SK-N-SH treated with all-trans-retinoic acid at 6 μM for 48 hours (cell line): ENCODE measurements around the gene RAB3B.
A peak's percentile ranks its signal among the peaks of the same experiment; 100 is the strongest.

Experiments
- ATAC-seq: fragments of 200-7000 bp; cut with Tn5 transposase; 3 replicates; pipeline ENCODE4 v1.9.1; 2020; ENCODE audit warnings: mild to moderate bottlenecking, moderate library complexity
- ARNTL ChIP-seq: fragments of 450-650 bp; formaldehyde crosslinking; IDR thresholded peaks from 2 replicates; pipeline ENCODE4 v1.5.0; 2020; ENCODE audit warnings: low read depth, mild to moderate bottlenecking, moderate library complexity, borderline replicate concordance
- BACH2 ChIP-seq: fragments of 250-450 bp; sonication (Bioruptor Pico); IDR thresholded peaks from 2 replicates; pipeline ENCODE4 v1.9.0; 2021; ENCODE audit warnings: mild to moderate bottlenecking, borderline replicate concordance
- CREB5 ChIP-seq: fragments of 250-450 bp; sonication (Bioruptor Pico); IDR thresholded peaks from 2 replicates; pipeline ENCODE4 v1.5.1; 2020; ENCODE audit warnings: low read depth, mild to moderate bottlenecking, moderate library complexity
- CSDC2 ChIP-seq: fragments of 250-450 bp; sonication (Bioruptor Pico); IDR thresholded peaks from 2 replicates; pipeline ENCODE4 v1.5.0; 2020; ENCODE audit warnings: mild to moderate bottlenecking, moderate library complexity
- CSRNP3 ChIP-seq: fragments of 250-450 bp; sonication (Bioruptor Pico); IDR thresholded peaks from 2 replicates; pipeline ENCODE4 v1.5.1; 2021; ENCODE audit warnings: mild to moderate bottlenecking, moderate library complexity
- ESRRG ChIP-seq: fragments of 250-450 bp; sonication (Bioruptor Pico); IDR thresholded peaks from 2 replicates; pipeline ENCODE4 v1.6.1; 2021; ENCODE audit warnings: mild to moderate bottlenecking
- GLIS3 ChIP-seq: fragments of 250-450 bp; sonication (Bioruptor Pico); IDR thresholded peaks from 2 replicates; pipeline ENCODE4 v1.5.0; 2020; ENCODE audit warnings: mild to moderate bottlenecking, moderate library complexity
- ISL1 ChIP-seq: fragments of 250-450 bp; sonication (Bioruptor Pico); IDR thresholded peaks from 2 replicates; pipeline ENCODE4 v2.1.2; 2022; ENCODE audit warnings: mild to moderate bottlenecking, moderate library complexity
- OSR1 ChIP-seq: fragments of 250-450 bp; sonication (Bioruptor Pico); IDR thresholded peaks from 2 replicates; pipeline ENCODE4 v1.8.0; 2022; ENCODE audit warnings: moderate library complexity, mild to moderate bottlenecking, inconsistent platforms
- POU6F1 ChIP-seq: fragments of 250-450 bp; sonication (Bioruptor Pico); IDR thresholded peaks from 2 replicates; pipeline ENCODE4 v1.8.0; 2021; ENCODE audit warnings: low read depth, mild to moderate bottlenecking, moderate library complexity, borderline replicate concordance
- PPARA ChIP-seq: fragments of 250-450 bp; sonication (Bioruptor Pico); IDR thresholded peaks from 2 replicates; pipeline ENCODE4 v1.5.0; 2020; ENCODE audit warnings: mild to moderate bottlenecking, borderline replicate concordance
- RARB ChIP-seq: fragments of 250-450 bp; sonication (Bioruptor Pico); IDR thresholded peaks from 2 replicates; pipeline ENCODE4 v1.8.0; 2021; ENCODE audit warnings: mild to moderate bottlenecking, moderate library complexity
- SNAI2 ChIP-seq: fragments of 250-450 bp; sonication (Bioruptor Pico); IDR thresholded peaks from 2 replicates; pipeline ENCODE4 v1.5.0; 2020; ENCODE audit warnings: mild to moderate bottlenecking, moderate library complexity
- TCF4 ChIP-seq: fragments of 250-450 bp; sonication (Bioruptor Pico); IDR thresholded peaks from 2 replicates; pipeline ENCODE4 v1.8.0; 2021; ENCODE audit warnings: mild to moderate bottlenecking, moderate library complexity, borderline replicate concordance
- TOX ChIP-seq: fragments of 250-450 bp; sonication (Bioruptor Pico); IDR thresholded peaks from 2 replicates; pipeline ENCODE4 v1.8.0; 2021; ENCODE audit warnings: mild to moderate bottlenecking, moderate library complexity, borderline replicate concordance
- TSHZ2 ChIP-seq: fragments of 250-450 bp; sonication (Bioruptor Pico); IDR thresholded peaks from 2 replicates; pipeline ENCODE4 v1.5.0; 2020; ENCODE audit warnings: mild to moderate bottlenecking, moderate library complexity
- ZC3H10 ChIP-seq: fragments of 250-450 bp; sonication (Bioruptor Pico); IDR thresholded peaks from 2 replicates; pipeline ENCODE4 v1.5.1; 2021; ENCODE audit warnings: mild to moderate bottlenecking, moderate library complexity
- ZFP3 ChIP-seq: fragments of 250-450 bp; sonication (Bioruptor Pico); IDR thresholded peaks from 2 replicates; pipeline ENCODE4 v1.5.0; 2020; ENCODE audit warnings: mild to moderate bottlenecking, moderate library complexity
- ZFP30 ChIP-seq: fragments of 450-650 bp; formaldehyde crosslinking; IDR thresholded peaks from 2 replicates; pipeline ENCODE4 v1.5.0; 2022; ENCODE audit warnings: mild to moderate bottlenecking, moderate library complexity
- ZNF565 ChIP-seq: fragments of 450-650 bp; formaldehyde crosslinking; conservative IDR thresholded peaks from 2 replicates; pipeline ENCODE4 v1.5.0; 2020; ENCODE audit warnings: low read depth, mild to moderate bottlenecking, moderate library complexity
- ZNF70 ChIP-seq: fragments of 450-650 bp; formaldehyde crosslinking; IDR thresholded peaks from 2 replicates; pipeline ENCODE4 v1.5.0; 2020; ENCODE audit warnings: mild to moderate bottlenecking, moderate library complexity
- ZNF8 ChIP-seq: fragments of 450-650 bp; formaldehyde crosslinking; IDR thresholded peaks from 2 replicates; pipeline ENCODE4 v1.5.0; 2020; ENCODE audit warnings: mild to moderate bottlenecking, moderate library complexity

The RAB3B gene

GRCh38 chr1:51990478-51990965 lies at the start of gene RAB3B:
TSS of gene RAB3B (minus strand) at chr1:51990700. CDS start at chr1:51977117, 13,583 bp downstream.
- peak; percentile 100 for ATAC-seq
- no peak for TF ChIP-seq CSDC2 (CRISPR knock-in tag)
- TF ChIP-seq ZC3H10 (CRISPR knock-in tag): no peak
- no peak for TF ChIP-seq RARB (CRISPR knock-in tag)
- TF ChIP-seq ZFP3 (CRISPR knock-in tag): no peak
- TF ChIP-seq PPARA: no peak
- TF ChIP-seq BACH2: no peak
- no peak for TF ChIP-seq CREB5 (CRISPR knock-in tag)
- TF ChIP-seq TSHZ2 (CRISPR knock-in tag): no peak
- no peak for TF ChIP-seq TOX
- no peak for TF ChIP-seq ESRRG
- no peak for TF ChIP-seq ZNF8
- TF ChIP-seq POU6F1 (CRISPR knock-in tag): no peak
- no peak for TF ChIP-seq ARNTL
- TF ChIP-seq CSRNP3: no peak
- TF ChIP-seq ISL1 (CRISPR knock-in tag): no peak
- no peak for TF ChIP-seq SNAI2 (CRISPR knock-in tag)
- TF ChIP-seq TCF4 (CRISPR knock-in tag): no peak
- TF ChIP-seq GLIS3 (CRISPR knock-in tag): no peak

- ATAC-seq: no peak
- TF ChIP-seq CREB5 (CRISPR knock-in tag) (no peak), TCF4 (CRISPR knock-in tag) (no peak), BACH2 (no peak), CSRNP3 (no peak), PPARA (no peak), TOX (no peak), ZNF70 (no peak), ARNTL (no peak), ESRRG (no peak), OSR1 (CRISPR knock-in tag) (no peak), POU6F1 (CRISPR knock-in tag) (no peak), TSHZ2 (CRISPR knock-in tag) (no peak), ZNF565 (CRISPR knock-in tag) (no peak), ZFP3 (CRISPR knock-in tag) (no peak), ZFP30 (no peak), CSDC2 (CRISPR knock-in tag) (no peak)
Observed at GRCh38 chr1:52037909-52038308, 47.4 kb upstream of the RAB3B start.
